Natural killer cell (primary cell): ENCODE data around the gene RNF31. TPM values are rescaled to one million over a fixed set of nuclear protein-coding genes. Genes with fewer than 3 reads are reported as not detected.
A peak's percentile ranks its signal among the peaks of the same experiment; 100 is the strongest.

Experiments
- ATAC-seq, 3 donors: fragments of 150-1000 bp in 2 of 3; fragments of 200-7000 bp in 1 of 3; cut with Tn5 transposase; 1 replicate in 1 of 3; 2 replicates in 2 of 3; pipeline ENCODE4 v1.10.0; 2021; ENCODE audit warnings: mild to moderate bottlenecking in 2 of 3, moderate library complexity in 2 of 3
- DNase-seq, 2 donors: peaks; one replicate each; pipeline versions ENCODE4 v3.0.0 to v3.0.0-alpha.2; 2013 to 2021; ENCODE audit warnings: mixed read lengths in 1 of 2
- H3K27ac ChIP-seq: one replicate; pipeline ENCODE4 v1.5.1; 2013; ENCODE audit warnings: mild to moderate bottlenecking, low read length
- H3K27me3 ChIP-seq: one replicate; pipeline ENCODE4 v1.6.1; 2013; ENCODE audit warnings: low read length; ENCODE audit not compliant: control insufficient read depth, insufficient read depth
- H3K36me3 ChIP-seq: one replicate; pipeline ENCODE4 v1.6.1; 2013; ENCODE audit warnings: low read length; ENCODE audit not compliant: control insufficient read depth, insufficient read depth
- H3K4me1 ChIP-seq: one replicate; pipeline ENCODE4 v1.6.1; 2013; ENCODE audit warnings: low read length; ENCODE audit not compliant: control insufficient read depth, insufficient read depth
- H3K4me3 ChIP-seq: one replicate; pipeline ENCODE4 v1.5.1; 2013; ENCODE audit warnings: low read length
- H3K9me3 ChIP-seq: one replicate; pipeline ENCODE4 v1.6.1; 2013; ENCODE audit warnings: low read length; ENCODE audit not compliant: control insufficient read depth, insufficient read depth
- H3K27ac Mint-ChIP-seq, 2 donors: one replicate each; pipeline ENCODE4 v1.8.0; 2022; ENCODE audit warnings: mild to moderate bottlenecking in 2 of 2, mixed read lengths in 2 of 2, moderate library complexity in 1 of 2
- H3K27me3 Mint-ChIP-seq, 2 donors: one replicate each; pipeline ENCODE4 v1.8.0; 2022; ENCODE audit warnings: low read depth in 2 of 2, mixed read lengths in 2 of 2
- H3K36me3 Mint-ChIP-seq: one replicate; pipeline ENCODE4 v1.8.0; 2022; ENCODE audit warnings: mixed read lengths
- H3K4me1 Mint-ChIP-seq, 2 donors: one replicate each; pipeline ENCODE4 v1.8.0; 2022; ENCODE audit warnings: mixed read lengths in 2 of 2
- H3K4me3 Mint-ChIP-seq: one replicate; pipeline ENCODE4 v1.8.0; 2022; ENCODE audit warnings: mild to moderate bottlenecking, moderate library complexity, mixed read lengths
- H3K9me3 Mint-ChIP-seq, 2 donors: one replicate each; pipeline ENCODE4 v1.8.0; 2022; ENCODE audit warnings: mixed read lengths in 2 of 2
- CTCF ChIP-seq: fragments of 200-600 bp; IDR thresholded peaks from one replicate; pipeline ENCODE4 v1.8.0; 2022; ENCODE audit warnings: antibody characterized with exemption
- WGBS: methylation state at CpG from one replicate; pipeline ENCODE4 v1.1.7; 2013; ENCODE audit warnings: missing lambda C conversion rate; ENCODE audit not compliant: insufficient coverage; 5-methylcytosine and 5-hydroxymethylcytosine counted together
- intact Hi-C: fragments of 100-400 bp; cut with micrococcal nuclease; formaldehyde crosslinking; loops from one replicate; pipeline ENCODE4 v1.14.2; 2022
- total RNA-seq, 4 donors: library from RNA; stranded (reverse); fragments of 120-200 nt in 1 of 4; gene quantifications; one replicate each; pipeline versions ENCODE4 v1.2.3 to v1.2.4, GENCODE V29; 2013 to 2022

The RNF31 gene
- total RNA-seq, 3 donors from 2014 or later (not counting 1 experiment from before 2014, with no cell fraction given) = 96.9 to 134 (median 125) TPM

- H3K36me3 ChIP-seq = peaks cover 23% of the 10 kb centered on the region
- no peak for TF ChIP-seq CTCF
- peak within 1 kb of the TSS; percentile 34 for H3K4me3 ChIP-seq
- H3K27me3 ChIP-seq = no peaks in the 10 kb centered on the region
- Mint-ChIP-seq H3K27me3 (no peaks in the 10 kb centered on the region), H3K36me3 (no peaks in the 10 kb centered on the region), H3K9me3 (no peaks in the 10 kb centered on the region), H3K4me1 (peaks cover 5 to 32% of the 10 kb centered on the region in 2 donors), H3K27ac (peak within 1 kb of the TSS; percentile 77 to 89), H3K4me3 (peak within 1 kb of the TSS; percentile 92)
- WGBS = 8% methylated on average over 63 of the region's 63 CpGs
- no peaks in the 10 kb centered on the region for H3K9me3 ChIP-seq
- H3K27ac ChIP-seq = peak within 1 kb of the TSS; percentile 22
- ATAC-seq (peak; percentile 87 to 93 (median 91)), DNase-seq (peak; percentile 68 to 87)
- intact Hi-C loops = no loop called here
- peaks cover 26% of the 10 kb centered on the region for H3K4me1 ChIP-seq
These were observed 24.3 kb downstream of the RNF31 start, which contains the start of gene REC8 for GRCh38 chr14:24171422-24172260. TSS of gene REC8 (plus strand) at chr14:24172080. CDS start at chr14:24172553, 473 bp downstream.

GRCh38 chr14:24172261-24172860 is 25.1 kb downstream of the RNF31 start:
- intact Hi-C loops = no loop called here
- Histone ChIP-seq H3K9me3 (no peaks in the 10 kb centered on the region), H3K27ac (peak overlapping the region; percentile 22), H3K4me3 (peak overlapping the region; percentile 34), H3K4me1 (peaks cover 26% of the 10 kb centered on the region), H3K36me3 (peaks cover 24% of the 10 kb centered on the region), H3K27me3 (no peaks in the 10 kb centered on the region)
- peaks cover 5 to 31% of the 10 kb centered on the region in 2 donors for H3K4me1 Mint-ChIP-seq
- peak overlapping the region; percentile 77 to 89 for H3K27ac Mint-ChIP-seq
- peak overlapping the region; percentile 92 for H3K4me3 Mint-ChIP-seq
- H3K27me3 Mint-ChIP-seq = no peaks in the 10 kb centered on the region
- ATAC-seq (no peak), DNase-seq (no peak)
- 34% methylated on average over 30 of the region's 30 CpGs for WGBS
- H3K36me3 Mint-ChIP-seq = no peaks in the 10 kb centered on the region
- TF ChIP-seq CTCF = no peak
- no peaks in the 10 kb centered on the region for H3K9me3 Mint-ChIP-seq

GRCh38 chr14:24172871-24173281 is 25.6 kb downstream of the RNF31 start:
- no peaks in the 10 kb centered on the region for H3K27me3 ChIP-seq
- peaks cover 22% of the 10 kb centered on the region for H3K36me3 ChIP-seq
- peak overlapping the region; percentile 56 to 58 for H3K27ac Mint-ChIP-seq
- no peaks in the 10 kb centered on the region for H3K27me3 Mint-ChIP-seq
- no peak for TF ChIP-seq CTCF
- H3K9me3 ChIP-seq = no peaks in the 10 kb centered on the region
- peak overlapping the region; percentile 35 for H3K4me3 Mint-ChIP-seq
- ATAC-seq = no peak
- H3K4me1 Mint-ChIP-seq = peaks cover 5 to 27% of the 10 kb centered on the region in 2 donors
- peak in 1 of 2 donors; percentile 33 for DNase-seq
- H3K36me3 Mint-ChIP-seq = no peaks in the 10 kb centered on the region
- H3K4me1 ChIP-seq = peaks cover 26% of the 10 kb centered on the region
- WGBS = 86% methylated on average over 20 of the region's 20 CpGs
- no peak overlapping the region for H3K27ac ChIP-seq
- no peaks in the 10 kb centered on the region for H3K9me3 Mint-ChIP-seq
- intact Hi-C loops = no loop called here
- no peak overlapping the region for H3K4me3 ChIP-seq
